ENCODE data around the gene KIF13A. TPM values are rescaled to one million over a fixed set of nuclear protein-coding genes. Genes with fewer than 3 reads are reported as not detected.
"Not testable (repeated sequence)": the region's sequence is repeated elsewhere in the genome, so short reads cannot be mapped to it uniquely, and the experiment has no call there.

Gene KIF13A
- total RNA-seq, 2 donors from 2014 or later, result 35.3 to 45.0 TPM

- no peak for TF ChIP-seq CTCF (conservative IDR thresholded peaks at IDR 0.05)
- no peaks in the 10 kb centered on the region for H3K27me3 ChIP-seq (ENCODE audit: control insufficient read depth, insufficient read depth, low read length, poor library complexity, severe bottlenecking)
- H3K27ac ChIP-seq (ENCODE audit: low read depth, low read length), result no peak overlapping the region
- peaks cover 15% of the 10 kb centered on the region for H3K4me1 Mint-ChIP-seq
- peak overlapping the region; percentile 90 for H3K27ac Mint-ChIP-seq
- H3K4me3 ChIP-seq (ENCODE audit: low read length), result no peak overlapping the region
- peaks cover 6% of the 10 kb centered on the region for H3K9me3 ChIP-seq (ENCODE audit: control insufficient read depth, low read length)
- peaks cover 3% of the 10 kb centered on the region for H3K27me3 Mint-ChIP-seq (ENCODE audit: insufficient read depth)
- H3K4me3 Mint-ChIP-seq, result no peak overlapping the region
- H3K4me1 ChIP-seq (ENCODE audit: control insufficient read depth, insufficient read depth, low read length), result peaks cover 8% of the 10 kb centered on the region
- no peaks in the 10 kb centered on the region for H3K36me3 ChIP-seq (ENCODE audit: control insufficient read depth, insufficient read depth, low read length)
- peaks cover 18% of the 10 kb centered on the region for H3K9me3 Mint-ChIP-seq
- 97 to 100% methylated on average over 2 to 4 of the region's 4 CpGs for WGBS, 2 experiments (ENCODE audit: insufficient coverage in 1 of 2, insufficient read length in 1 of 2)
- peak; percentile 41 for DNase-seq
- peaks cover 2% of the 10 kb centered on the region for H3K36me3 Mint-ChIP-seq (ENCODE audit: low read depth)
- H3K9ac ChIP-seq (ENCODE audit: extremely low read depth, low read length, poor library complexity, severe bottlenecking), result no peak overlapping the region
Measured at GRCh38 chr6:18023891-18024290, 36.5 kb upstream of the KIF13A start.

- Mint-ChIP-seq H3K36me3 (ENCODE audit: low read depth) (peaks cover 2% of the 10 kb centered on the region), H3K27ac (peak overlapping the region; percentile 90), H3K4me1 (peaks cover 15% of the 10 kb centered on the region), H3K4me3 (peak overlapping the region; percentile 34), H3K9me3 (peaks cover 19% of the 10 kb centered on the region), H3K27me3 (ENCODE audit: insufficient read depth) (no peaks in the 10 kb centered on the region)
- Histone ChIP-seq H3K27ac (ENCODE audit: low read depth, low read length) (peak overlapping the region; percentile 92), H3K4me3 (ENCODE audit: low read length) (peak overlapping the region; percentile 63), H3K9me3 (ENCODE audit: control insufficient read depth, low read length) (peaks cover 6% of the 10 kb centered on the region), H3K9ac (ENCODE audit: extremely low read depth, low read length, poor library complexity, severe bottlenecking) (peak overlapping the region; percentile 63), H3K27me3 (ENCODE audit: control insufficient read depth, insufficient read depth, low read length, poor library complexity, severe bottlenecking) (no peaks in the 10 kb centered on the region), H3K36me3 (ENCODE audit: control insufficient read depth, insufficient read depth, low read length) (no peaks in the 10 kb centered on the region), H3K4me1 (ENCODE audit: control insufficient read depth, insufficient read depth, low read length) (peaks cover 8% of the 10 kb centered on the region)
- WGBS, 2 experiments (ENCODE audit: insufficient coverage in 1 of 2, insufficient read length in 1 of 2), result 37 to 38% methylated on average over 7 to 10 of the region's 11 CpGs
- peak; percentile 88 for DNase-seq
- TF ChIP-seq CTCF (conservative IDR thresholded peaks at IDR 0.05), result no peak
Measured at GRCh38 chr6:18022398-18023231, 35.2 kb upstream of the KIF13A start.

GRCh38 chr6:18021166-18021850 lies 33.9 kb upstream of the KIF13A start:
- no peaks in the 10 kb centered on the region for H3K36me3 ChIP-seq (ENCODE audit: control insufficient read depth, insufficient read depth, low read length)
- H3K4me1 ChIP-seq (ENCODE audit: control insufficient read depth, insufficient read depth, low read length), result peaks cover 8% of the 10 kb centered on the region
- Mint-ChIP-seq H3K27me3 (ENCODE audit: insufficient read depth) (no peaks in the 10 kb centered on the region), H3K9me3 (peaks cover 19% of the 10 kb centered on the region), H3K36me3 (ENCODE audit: low read depth) (peaks cover 2% of the 10 kb centered on the region), H3K4me3 (no peak overlapping the region), H3K4me1 (peaks cover 15% of the 10 kb centered on the region), H3K27ac (no peak overlapping the region)
- no peak for TF ChIP-seq CTCF (conservative IDR thresholded peaks at IDR 0.05)
- peaks cover 6% of the 10 kb centered on the region for H3K9me3 ChIP-seq (ENCODE audit: control insufficient read depth, low read length)
- no peak overlapping the region for H3K27ac ChIP-seq (ENCODE audit: low read depth, low read length)
- no peak overlapping the region for H3K9ac ChIP-seq (ENCODE audit: extremely low read depth, low read length, poor library complexity, severe bottlenecking)
- peak; percentile 45 for DNase-seq
- H3K27me3 ChIP-seq (ENCODE audit: control insufficient read depth, insufficient read depth, low read length, poor library complexity, severe bottlenecking), result no peaks in the 10 kb centered on the region
- H3K4me3 ChIP-seq (ENCODE audit: low read length), result peak overlapping the region; percentile 63
- WGBS, 2 experiments (ENCODE audit: insufficient coverage in 1 of 2, insufficient read length in 1 of 2), result 93 to 96% methylated on average over 10 to 18 of the region's 18 CpGs

- H3K9ac ChIP-seq (ENCODE audit: extremely low read depth, low read length, poor library complexity, severe bottlenecking); H3K27ac ChIP-seq (ENCODE audit: low read depth, low read length); H3K27ac Mint-ChIP-seq; H3K9me3 ChIP-seq (ENCODE audit: control insufficient read depth, low read length); H3K27me3 ChIP-seq (ENCODE audit: control insufficient read depth, insufficient read depth, low read length, poor library complexity, severe bottlenecking); H3K4me3 Mint-ChIP-seq; DNase-seq; H3K36me3 Mint-ChIP-seq (ENCODE audit: low read depth); H3K4me1 ChIP-seq (ENCODE audit: control insufficient read depth, insufficient read depth, low read length); H3K27me3 Mint-ChIP-seq (ENCODE audit: insufficient read depth); H3K36me3 ChIP-seq (ENCODE audit: control insufficient read depth, insufficient read depth, low read length); H3K4me3 ChIP-seq (ENCODE audit: low read length): not testable (repeated sequence)
- H3K4me1 Mint-ChIP-seq, result peaks cover 15% of the 10 kb centered on the region
- H3K9me3 Mint-ChIP-seq, result peaks cover 19% of the 10 kb centered on the region
- 87 to 93% methylated on average over 5 of the region's 5 CpGs for WGBS, 2 experiments (ENCODE audit: insufficient coverage in 1 of 2, insufficient read length in 1 of 2)
Measured at GRCh38 chr6:18020545-18020944, 33.1 kb upstream of the KIF13A start.

Measured in endodermal cell (in vitro differentiated cells).